Right ventricle myocardium superior (tissue), 1 donor: ENCODE results near the gene SYNPR. TPM values are rescaled to one million over a fixed set of nuclear protein-coding genes. Genes with fewer than 3 reads are reported as not detected.
"Not testable (repeated sequence)": the region's sequence is repeated elsewhere in the genome, so short reads cannot be mapped to it uniquely, and the experiment has no call there.

Experiments used
- ATAC-seq: fragments of 200-7000 bp; cut with Tn5 transposase; one replicate; pipeline ENCODE4 v1.9.1; 2020; ENCODE audit warnings: mild to moderate bottlenecking; ENCODE audit not compliant: poor library complexity
- DNase-seq: peaks from one replicate; pipeline ENCODE4 v3.0.0-alpha.2; 2020
- intact Hi-C: fragments of 100-400 bp; cut with DNase I; formaldehyde crosslinking; loops from one replicate; pipeline ENCODE4 v1.11.2; 2022
- total RNA-seq: library from RNA; stranded (reverse); fragmentation: NEBNext Ultra II Directional; extraction: Animal tissue kit (Norgen Biotek cat#: 25700); gene quantifications from one replicate; pipeline ENCODE4 v1.2.1, GENCODE V29; 2021
- donor health status: DM: no; HTN: yes; CAD: no; lungs with severe emphysema.

Gene SYNPR
- total RNA-seq, 1 donor from 2014 or later, result not detected

DNA sequence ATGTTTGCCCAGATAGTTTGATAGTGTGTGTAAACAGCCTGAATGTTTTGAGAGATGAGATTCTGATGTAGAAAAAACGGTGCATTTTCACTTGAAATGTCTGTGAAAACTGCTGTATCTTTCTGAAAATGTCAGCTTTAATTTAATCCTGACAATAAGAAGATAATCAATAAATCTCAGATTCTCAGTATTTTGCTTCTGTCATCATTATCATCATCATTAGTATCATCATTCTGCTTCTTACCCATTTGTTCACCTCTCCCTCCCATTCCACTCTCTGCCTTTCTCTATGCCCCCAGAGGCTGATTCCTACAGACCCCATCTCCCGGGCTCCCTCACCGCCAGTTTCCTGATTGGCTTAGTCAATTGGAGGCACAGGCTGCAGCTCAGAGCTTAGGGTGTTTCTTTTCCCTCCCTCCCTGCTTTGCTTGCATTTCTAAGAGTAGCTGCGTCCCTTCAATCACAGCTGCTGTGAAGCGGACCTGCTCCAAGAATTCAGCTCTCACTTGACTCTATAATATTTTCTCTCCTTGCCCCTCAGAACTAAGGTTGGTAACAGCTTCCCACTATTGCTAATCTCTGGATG, 366.2 kb downstream of the SYNPR start:
- intact Hi-C loops, result no loop called here
- ATAC-seq (no peak), DNase-seq (no peak)

- intact Hi-C loops, DNase-seq, ATAC-seq: not testable (repeated sequence)
Measured at GRCh38 chr3:63644928-63645781, 367.0 kb downstream of the SYNPR start.

GRCh38 chr3:63652066-63652725, 374.1 kb downstream of the SYNPR start, which contains the start of gene SNTN:
SNTN (plus strand) TSS chr3:63652675; CDS start chr3:63652688, 13 bp downstream.
- intact Hi-C loops, result no loop called here

GRCh38 chr3:63654211-63654610, 376.1 kb downstream of the SYNPR start:
- DNase-seq (no peak), ATAC-seq (no peak)
- intact Hi-C loops, result no loop called here

More at GRCh38 chr3:63652066-63652725, 374.1 kb downstream of the SYNPR start, which contains the start of gene SNTN:
- ATAC-seq (no peak), DNase-seq (no peak)

GRCh38 chr3:63654931-63655330, 376.8 kb downstream of the SYNPR start:
- ATAC-seq (no peak), DNase-seq (no peak)
- intact Hi-C loops, result no loop called here

GRCh38 chr3:63655519-63655918, 377.4 kb downstream of the SYNPR start:
- ATAC-seq, result no peak
- no peak for DNase-seq
- intact Hi-C loops, result no loop called here

DNA sequence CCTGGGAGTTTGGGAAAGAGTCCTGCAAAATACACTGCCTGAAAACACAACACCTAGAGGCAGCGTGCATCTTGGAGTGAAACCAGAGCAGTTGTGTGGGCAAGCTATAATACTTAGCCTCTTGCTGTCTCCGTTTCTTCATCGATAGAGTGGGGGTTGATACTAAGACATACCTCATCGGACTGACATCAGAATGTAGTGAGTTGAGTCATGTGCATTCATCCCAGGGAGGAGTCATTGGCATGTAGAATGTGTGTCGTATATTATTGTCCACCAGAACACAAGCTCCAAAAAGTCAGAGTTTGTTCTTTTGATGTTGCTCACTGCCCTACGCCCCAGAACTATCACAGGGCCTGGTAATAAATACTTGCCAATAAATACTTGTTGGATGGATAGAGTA, 378.7 kb downstream of the SYNPR start:
- DNase-seq, result no peak
- ATAC-seq, result no peak

GRCh38 chr3:63661242-63661641, 383.1 kb downstream of the SYNPR start:
- ATAC-seq (no peak), DNase-seq (no peak)
- intact Hi-C loops, result no loop called here

More for the DNA sequence above, 378.7 kb downstream of the SYNPR start:
- intact Hi-C loops, result no loop called here

DNA sequence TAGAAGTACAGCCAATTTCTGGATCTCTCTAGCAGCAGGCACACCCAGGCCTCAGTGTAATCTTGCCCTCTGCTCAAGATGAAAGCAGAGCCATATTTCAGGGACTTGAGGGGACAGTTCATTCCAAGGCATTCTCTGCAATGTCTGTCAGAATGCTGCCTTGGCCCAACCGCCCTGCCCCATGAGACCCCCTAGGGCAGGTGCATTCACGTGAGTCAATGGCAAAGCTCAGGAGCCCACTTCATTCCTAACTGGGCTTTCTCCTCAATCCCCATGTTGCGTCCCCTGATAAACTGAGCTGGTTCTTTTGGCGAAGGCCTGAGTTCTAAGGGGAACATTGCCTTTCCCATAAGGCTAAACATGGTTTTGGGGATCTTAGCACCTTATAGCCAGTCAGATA, 383.9 kb downstream of the SYNPR start:
- no peak for DNase-seq
- no peak for ATAC-seq
- intact Hi-C loops, result no loop called here

DNA sequence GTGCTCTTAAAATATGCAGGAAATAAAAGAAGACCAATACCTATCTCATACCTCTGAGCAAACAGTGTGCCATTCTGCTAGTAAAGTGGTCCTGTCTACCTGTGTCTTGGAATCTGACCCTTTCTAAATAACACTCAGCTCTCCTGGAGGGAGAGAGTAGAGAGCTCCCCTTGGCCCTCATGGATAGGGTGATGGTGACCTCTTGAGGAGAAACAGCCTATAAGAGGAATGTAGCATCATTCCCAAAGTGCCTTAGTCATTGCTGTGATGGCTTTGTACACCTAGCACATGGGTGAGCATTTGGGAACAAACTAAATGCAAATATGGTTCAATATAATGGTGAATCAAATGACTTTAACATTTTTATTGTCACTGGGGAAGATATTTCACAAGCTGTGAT, 384.4 kb downstream of the SYNPR start:
- intact Hi-C loops, result no loop called here
- DNase-seq, result no peak
- no peak for ATAC-seq
